HepG2 (cell line): ENCODE data around the gene TSTD1. TPM values are rescaled to one million over a fixed set of nuclear protein-coding genes. Genes with fewer than 3 reads are reported as not detected.

Experiments
- ATF3 ChIP-seq: sonication (generic); formaldehyde crosslinking; IDR thresholded peaks from 2 replicates; pipeline ENCODE4 v1.4.0; 2020; ENCODE audit warnings: missing genetic modification reagents
- CEBPB ChIP-seq: IDR thresholded peaks from 2 replicates; pipeline ENCODE4 v1.6.1; 2011; ENCODE audit warnings: low read depth, low read length, improper control_type of control experiment, borderline replicate concordance
- CREM ChIP-seq, 2 experiments: sonication (generic) in 1 of 2; formaldehyde crosslinking in 1 of 2; IDR thresholded peaks; 2 replicates each; pipeline versions ENCODE4 v1.4.0 to v1.6.1; 2016 to 2020; ENCODE audit warnings: antibody characterized with exemption in 1 of 2, mild to moderate bottlenecking in 1 of 2, missing genetic modification reagents in 1 of 2
- GABPA ChIP-seq, 2 experiments: IDR thresholded peaks; 2 replicates each; pipeline ENCODE4 v1.6.1; 2011 to 2016; ENCODE audit warnings: low read depth in 2 of 2, low read length in 1 of 2, missing biosample characterization in 1 of 2, missing genetic modification characterization in 1 of 2
- HES4 ChIP-seq: sonication (generic); formaldehyde crosslinking; IDR thresholded peaks from 2 replicates; pipeline ENCODE4 v1.9.0; 2021; ENCODE audit warnings: mild to moderate bottlenecking, missing genetic modification reagents, borderline replicate concordance
- HNRNPK ChIP-seq: fragments of 200-400 bp; formaldehyde crosslinking; IDR thresholded peaks from 2 replicates; pipeline ENCODE4 v1.6.1; 2018; ENCODE audit warnings: low read length, low read depth, moderate library complexity, mild to moderate bottlenecking; ENCODE audit not compliant: poor library complexity, severe bottlenecking
- HOXA3 ChIP-seq: sonication (generic); formaldehyde crosslinking; IDR thresholded peaks from 2 replicates; pipeline ENCODE4 v1.5.0; 2020; ENCODE audit warnings: missing genetic modification reagents
- JUND ChIP-seq: sonication (generic); formaldehyde crosslinking; IDR thresholded peaks from 2 replicates; pipeline ENCODE4 v1.8.0; 2022; ENCODE audit warnings: mild to moderate bottlenecking, missing genetic modification reagents
- NFIB ChIP-seq: sonication (generic); formaldehyde crosslinking; IDR thresholded peaks from 2 replicates; pipeline ENCODE4 v1.9.0; 2021; ENCODE audit warnings: missing genetic modification reagents, mild to moderate bottlenecking, borderline replicate concordance
- REL ChIP-seq: sonication (generic); formaldehyde crosslinking; conservative IDR thresholded peaks from 2 replicates; pipeline ENCODE4 v1.8.0; 2022; ENCODE audit warnings: mild to moderate bottlenecking, missing genetic modification reagents, moderate library complexity
- RXRA ChIP-seq: sonication (generic); formaldehyde crosslinking; IDR thresholded peaks from 2 replicates; pipeline ENCODE4 v1.5.1; 2020; ENCODE audit warnings: missing genetic modification reagents
- TERF1 ChIP-seq: sonication (generic); formaldehyde crosslinking; IDR thresholded peaks from 2 replicates; pipeline ENCODE4 v1.8.0; 2022; ENCODE audit warnings: mild to moderate bottlenecking, missing genetic modification reagents, moderate library complexity
- TOPORS ChIP-seq: sonication (generic); formaldehyde crosslinking; IDR thresholded peaks from 2 replicates; pipeline ENCODE4 v1.8.0; 2023; ENCODE audit warnings: mild to moderate bottlenecking, missing genetic modification reagents
- ZNF12 ChIP-seq: sonication (generic); formaldehyde crosslinking; IDR thresholded peaks from 2 replicates; pipeline ENCODE4 v1.5.0; 2020; ENCODE audit warnings: missing genetic modification reagents
- ZNF275 ChIP-seq: sonication (generic); formaldehyde crosslinking; IDR thresholded peaks from 2 replicates; pipeline ENCODE4 v1.8.0; 2022; ENCODE audit warnings: missing genetic modification reagents, mild to moderate bottlenecking, inconsistent platforms, borderline replicate concordance
- ZNF318 ChIP-seq: sonication (generic); formaldehyde crosslinking; IDR thresholded peaks from 2 replicates; pipeline ENCODE4 v1.4.0; 2020; ENCODE audit warnings: mild to moderate bottlenecking, missing genetic modification reagents
- ZNF747 ChIP-seq: sonication (generic); formaldehyde crosslinking; IDR thresholded peaks from 2 replicates; pipeline ENCODE4 v1.8.1; 2023; ENCODE audit warnings: missing genetic modification reagents, mild to moderate bottlenecking, borderline replicate concordance
- polyA plus RNA-seq, 8 experiments: library from polyadenylated mRNA; depleted of rRNA in 3 of 8; stranded (reverse) in 7 of 8; unstranded in 1 of 8; fragments of >200 nt; fragmentation: Illumina TruSeq in 4 of 8; extraction: Trizol in 4 of 8; gene quantifications; 2 replicates each; pipeline versions ENCODE4 v1.2.1 to v1.2.3, GENCODE V29; 2011 to 2016; ENCODE audit warnings: low read depth in 4 of 8, missing spikeins in 1 of 8, mixed read lengths in 1 of 8; ENCODE audit not compliant: insufficient read depth in 1 of 8
- total RNA-seq, 5 experiments: library from RNA; depleted of rRNA; stranded (reverse); fragments of >200 nt; fragmentation: Illumina TruSeq; extraction: Trizol; gene quantifications; 2 replicates each; pipeline ENCODE4 v1.2.3, GENCODE V29; 2016; ENCODE audit warnings: low read depth in 1 of 5

The TSTD1 gene
- total and polyA plus RNA-seq, 2 of the 13 experiments (the other 11 are each of a cell fraction or from before 2014, with no cell fraction given): 0.15 to 0.31 TPM

- TF ChIP-seq RXRA (CRISPR knock-in tag) (peak; percentile 59; the same call in 1 of the 2 replicates), ZNF318 (no peak), ZNF12 (CRISPR knock-in tag) (peak; percentile 91), TERF1 (CRISPR knock-in tag) (no peak), GABPA (IDR thresholded peaks at IDR 0.05; ENCODE audit: low read depth, low read length) (no peak), GABPA (CRISPR knock-in tag; IDR thresholded peaks at IDR 0.05; ENCODE audit: low read depth) (no peak), CREM (IDR thresholded peaks at IDR 0.05) (peak; percentile 51; the same call in 1 of the 2 replicates), CREM (CRISPR knock-in tag; IDR thresholded peaks at IDR 0.05) (no peak), HOXA3 (CRISPR knock-in tag) (peak; percentile 67), ZNF747 (CRISPR knock-in tag) (no peak), TOPORS (no peak), JUND (CRISPR knock-in tag) (0 out of 2 replicates have a peak, but pooled peaks have one; percentile 16), HNRNPK (no peak), ZNF275 (CRISPR knock-in tag) (no peak), HES4 (no peak), NFIB (CRISPR knock-in tag) (no peak), CEBPB (peak; percentile 88), ATF3 (CRISPR knock-in tag) (peak; percentile 62; the same call in 1 of the 2 replicates), REL (no peak)
Measured at GRCh38 chr1:161082996-161083747, 44.4 kb upstream of the TSTD1 start (continued).
